Stimulated activated CD8-positive, alpha-beta memory T cell treated with anti-CD3 and anti-CD28 coated beads, Interleukin-4, amount 100 ng/mL, for 24 hours (primary cell): ENCODE data around the gene TULP3.
A peak's percentile ranks its signal among the peaks of the same experiment; 100 is the strongest.

Experiments used
- DNase-seq: peaks from one replicate; pipeline ENCODE4 v3.0.0-alpha.2; 2020; ENCODE audit warnings: low read depth

Gene TULP3

GRCh38 chr12:2930865-2931264, 40.2 kb downstream of the TULP3 start:
- DNase-seq = no peak

- no peak for DNase-seq
These were observed 42.9 kb downstream of the TULP3 start for GRCh38 chr12:2933586-2933985.

GRCh38 chr12:2934371-2934770, 43.7 kb downstream of the TULP3 start:
- no peak for DNase-seq

- no peak for DNase-seq
These were observed 45.6 kb downstream of the TULP3 start for GRCh38 chr12:2936301-2936700.

- no peak for DNase-seq
These were observed 46.8 kb downstream of the TULP3 start for GRCh38 chr12:2937500-2937899.

GRCh38 chr12:2939191-2939590, 48.5 kb downstream of the TULP3 start:
- no peak for DNase-seq

- DNase-seq = no peak
These were observed 49.9 kb downstream of the TULP3 start for GRCh38 chr12:2940564-2940963.

GRCh38 chr12:2941524-2941923, 50.8 kb downstream of the TULP3 start:
- no peak for DNase-seq

- peak; percentile 13 for DNase-seq
These were observed 53.8 kb downstream of the TULP3 start for GRCh38 chr12:2944401-2945047.

- DNase-seq = no peak
These were observed 58.7 kb downstream of the TULP3 start for GRCh38 chr12:2949411-2949810.

GRCh38 chr12:2955888-2956287, 65.2 kb downstream of the TULP3 start:
- no peak for DNase-seq

- no peak for DNase-seq
These were observed 67.2 kb downstream of the TULP3 start for GRCh38 chr12:2957816-2958431.

- no peak for DNase-seq
These were observed 67.9 kb downstream of the TULP3 start for GRCh38 chr12:2958432-2959191.

GRCh38 chr12:2959192-2959504, 68.5 kb downstream of the TULP3 start, which contains the start of gene TEAD4:
Gene TEAD4, plus strand, starts transcription at chr12:2959397.
- no peak for DNase-seq

- no peak for DNase-seq
These were observed 69.1 kb downstream of the TULP3 start for GRCh38 chr12:2959505-2960389.

GRCh38 chr12:2960390-2960956, 69.8 kb downstream of the TULP3 start:
- no peak for DNase-seq

GRCh38 chr12:2960996-2961616, 70.4 kb downstream of the TULP3 start:
- DNase-seq = no peak

GRCh38 chr12:2961705-2962104, 71.0 kb downstream of the TULP3 start:
- DNase-seq = no peak

- no peak for DNase-seq
These were observed 72.6 kb downstream of the TULP3 start for GRCh38 chr12:2963154-2963759.

GRCh38 chr12:2963760-2964292, 73.1 kb downstream of the TULP3 start:
- DNase-seq = no peak

GRCh38 chr12:2967651-2968050, 77.0 kb downstream of the TULP3 start:
- no peak for DNase-seq
